Erythroblast (primary cell): Measurements from ENCODE around the gene KIRREL3.

Experiments
- GATA1 ChIP-seq: IDR thresholded peaks from 2 replicates; pipeline ENCODE4 v1.6.1; 2011; ENCODE audit warnings: low read depth, mild to moderate bottlenecking, control low read depth, low read length, moderate library complexity
- POLR2A ChIP-seq: IDR thresholded peaks from 2 replicates; pipeline ENCODE4 v1.6.1; 2011; ENCODE audit warnings: mild to moderate bottlenecking, low read length

DNA sequence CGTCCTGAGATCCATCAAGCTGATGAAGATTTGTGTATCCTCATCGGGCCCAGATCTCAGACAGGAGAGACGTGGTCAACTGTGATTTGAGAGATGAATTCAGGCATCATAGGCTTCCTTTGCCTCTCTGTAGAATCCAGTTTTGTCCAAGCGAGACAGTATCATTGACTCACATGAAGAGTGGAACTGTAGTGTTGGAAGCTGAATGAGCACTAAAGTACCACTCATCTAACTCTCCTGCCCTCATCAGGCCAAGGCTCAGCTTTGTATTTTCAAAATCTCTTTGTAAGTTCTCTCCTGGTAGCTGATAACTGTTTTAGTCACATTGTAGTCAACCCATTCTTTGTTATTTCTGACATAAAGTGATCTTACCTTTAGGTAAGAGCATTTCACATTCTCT, 85.1 kb downstream of the KIRREL3 start:
- TF ChIP-seq POLR2A: no peak
- TF ChIP-seq GATA1: no peak
